ENCODE measurements around the gene UMPS.
A peak's percentile ranks its signal among the peaks of the same experiment; 100 is the strongest.

UMPS gene

GRCh38 chr3:124761250-124761796, 31.1 kb downstream of the UMPS start:
- TF ChIP-seq, protein P1, sequence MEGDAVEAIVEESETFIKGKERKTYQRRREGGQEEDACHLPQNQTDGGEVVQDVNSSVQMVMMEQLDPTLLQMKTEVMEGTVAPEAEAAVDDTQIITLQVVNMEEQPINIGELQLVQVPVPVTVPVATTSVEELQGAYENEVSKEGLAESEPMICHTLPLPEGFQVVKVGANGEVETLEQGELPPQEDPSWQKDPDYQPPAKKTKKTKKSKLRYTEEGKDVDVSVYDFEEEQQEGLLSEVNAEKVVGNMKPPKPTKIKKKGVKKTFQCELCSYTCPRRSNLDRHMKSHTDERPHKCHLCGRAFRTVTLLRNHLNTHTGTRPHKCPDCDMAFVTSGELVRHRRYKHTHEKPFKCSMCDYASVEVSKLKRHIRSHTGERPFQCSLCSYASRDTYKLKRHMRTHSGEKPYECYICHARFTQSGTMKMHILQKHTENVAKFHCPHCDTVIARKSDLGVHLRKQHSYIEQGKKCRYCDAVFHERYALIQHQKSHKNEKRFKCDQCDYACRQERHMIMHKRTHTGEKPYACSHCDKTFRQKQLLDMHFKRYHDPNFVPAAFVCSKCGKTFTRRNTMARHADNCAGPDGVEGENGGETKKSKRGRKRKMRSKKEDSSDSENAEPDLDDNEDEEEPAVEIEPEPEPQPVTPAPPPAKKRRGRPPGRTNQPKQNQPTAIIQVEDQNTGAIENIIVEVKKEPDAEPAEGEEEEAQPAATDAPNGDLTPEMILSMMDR (IDR thresholded peaks at IDR 0.05; ENCODE audit: control extremely low read depth, extremely low read depth, low read depth, missing control alignments), result peak; percentile 89
- ChIA-PET CTCF (interaction anchor here (0.6 to 6.9 kb wide), 58 partner anchors 8 to 869 kb away, joined by 3 to 215 read pairs (median 5); partner anchors contain the start of gene MUC13), POLR2A (interaction anchor here (0.6 kb wide), 1 partner anchor 140 kb away, joined by 3 read pairs; no protein-coding TSS in a partner anchor)
- DNase-seq (ENCODE audit: extremely low spot score), result peak; percentile 81

DNA sequence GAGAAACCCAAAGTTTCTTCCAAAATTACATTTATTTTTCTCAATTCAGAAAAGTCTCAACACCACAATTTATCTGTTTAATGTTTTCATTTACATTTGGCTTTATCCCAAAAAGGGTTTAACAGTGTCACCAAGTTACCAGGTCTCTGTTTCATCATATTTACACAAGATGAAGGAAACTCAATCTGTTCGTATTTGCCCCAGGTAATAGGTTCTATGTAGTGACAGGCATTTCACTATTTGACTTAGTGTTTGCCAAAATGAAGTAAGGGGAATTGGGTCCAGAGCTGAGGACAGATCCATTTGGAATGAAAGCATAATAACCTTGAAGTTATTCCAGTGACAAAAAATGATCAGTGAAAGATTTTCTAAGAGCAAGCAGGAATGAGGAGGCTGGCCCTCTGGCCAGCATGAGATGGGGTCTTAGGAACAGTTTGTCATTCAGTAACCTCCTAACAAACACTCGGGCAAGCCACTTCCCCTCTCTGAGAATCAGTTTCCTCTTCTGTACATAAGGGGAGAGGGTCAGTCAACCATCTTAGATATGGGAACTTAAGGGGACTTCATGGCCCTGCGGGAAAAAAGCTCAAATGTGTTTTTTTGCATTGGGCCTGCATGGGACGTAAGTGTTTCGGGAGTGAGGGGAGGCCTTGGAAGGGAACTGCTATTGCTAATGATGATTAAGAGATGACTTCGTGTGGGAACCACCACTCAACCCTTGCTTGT, 31.8 kb downstream of the UMPS start:
- TF ChIP-seq, protein P1 (IDR thresholded peaks at IDR 0.05; ENCODE audit: control extremely low read depth, extremely low read depth, low read depth, missing control alignments), result no peak
- DNase-seq (ENCODE audit: extremely low spot score), result no peak
- POLR2A ChIA-PET, result no interaction called here
- CTCF ChIA-PET, result interaction anchor here (0.9 to 6.9 kb wide), 31 partner anchors 7 to 824 kb away, joined by 3 to 215 read pairs (median 6); no protein-coding TSS in a partner anchor

- ChIA-PET POLR2A (no interaction called here), CTCF (interaction anchor here (0.9 to 6.9 kb wide), 11 partner anchors 6 to 823 kb away, joined by 3 to 215 read pairs (median 7); no protein-coding TSS in a partner anchor)
- no peak for DNase-seq (ENCODE audit: extremely low spot score)
- TF ChIP-seq, protein P1 (IDR thresholded peaks at IDR 0.05; ENCODE audit: control extremely low read depth, extremely low read depth, low read depth, missing control alignments), result no peak
Observed at GRCh38 chr3:124762661-124763011, 32.4 kb downstream of the UMPS start.

- DNase-seq (ENCODE audit: extremely low spot score), result no peak
- TF ChIP-seq, protein P1 (IDR thresholded peaks at IDR 0.05; ENCODE audit: control extremely low read depth, extremely low read depth, low read depth, missing control alignments), result no peak
- ChIA-PET POLR2A (no interaction called here), CTCF (interaction anchor here (0.8 to 6.9 kb wide), 8 partner anchors 15 to 823 kb away, joined by 3 to 215 read pairs (median 4); no protein-coding TSS in a partner anchor)
Observed at GRCh38 chr3:124763206-124763605, 33.0 kb downstream of the UMPS start.

GRCh38 chr3:124763644-124764358, 33.5 kb downstream of the UMPS start:
- TF ChIP-seq, protein P1 (IDR thresholded peaks at IDR 0.05; ENCODE audit: control extremely low read depth, extremely low read depth, low read depth, missing control alignments), result no peak
- DNase-seq (ENCODE audit: extremely low spot score), result no peak
- CTCF ChIA-PET, result interaction anchor here (0.8 to 6.9 kb wide), 7 partner anchors 15 to 822 kb away, joined by 3 to 215 read pairs (median 4); no protein-coding TSS in a partner anchor
- POLR2A ChIA-PET, result no interaction called here

GRCh38 chr3:124764746-124765145, 34.5 kb downstream of the UMPS start:
- no peak for DNase-seq (ENCODE audit: extremely low spot score)
- CTCF ChIA-PET, result interaction anchor here (1.4 to 6.9 kb wide), 3 partner anchors 139 to 823 kb away, joined by 3 to 215 read pairs (median 4); no protein-coding TSS in a partner anchor
- POLR2A ChIA-PET, result no interaction called here
- TF ChIP-seq, protein P1 (IDR thresholded peaks at IDR 0.05; ENCODE audit: control extremely low read depth, extremely low read depth, low read depth, missing control alignments), result no peak
